ENCODE measurements around the gene CTDSPL2. TPM values are rescaled to one million over a fixed set of nuclear protein-coding genes. Genes with fewer than 3 reads are reported as not detected.
A peak's percentile ranks its signal among the peaks of the same experiment; 100 is the strongest.
"Not testable (repeated sequence)": the region's sequence is repeated elsewhere in the genome, so short reads cannot be mapped to it uniquely, and the experiment has no call there.

Gene CTDSPL2
- total and polyA plus RNA-seq, 4 donors: 7.8 to 43.9 (median 26.9) TPM

- Histone ChIP-seq H3K4me3 (ENCODE audit: low read length in 2 of 2) (no peak overlapping the region), H3K4me1 (ENCODE audit: control insufficient read depth in 1 of 2, insufficient read depth in 2 of 2, low read length in 2 of 2) (peaks cover 2 to 7% of the 10 kb centered on the region in 2 donors), H3K9me3 (ENCODE audit: control insufficient read depth, low read length) (no peaks in the 10 kb centered on the region), H3K36me3 (ENCODE audit: control insufficient read depth in 1 of 2, insufficient read depth in 2 of 2, low read length in 1 of 2) (no peaks in the 10 kb centered on the region), H3K27ac (ENCODE audit: low read depth in 1 of 2, low read length in 2 of 2) (peak overlapping the region in 1 of 2 donors; percentile 74), H3K27me3 (ENCODE audit: control insufficient read depth in 1 of 2, insufficient read depth in 2 of 2, low read length in 1 of 2) (no peaks in the 10 kb centered on the region)
- no peak for ATAC-seq (ENCODE audit: low FRiP score)
- DNase-seq: no peak
- 84 to 86% methylated on average over 4 of the region's 4 CpGs for WGBS, 2 donors
- intact Hi-C loops (cut with DNase I): no loop called here
Measured at GRCh38 chr15:44541282-44541958, 114.0 kb downstream of the CTDSPL2 start.

GRCh38 chr15:44542596-44542995, 115.2 kb downstream of the CTDSPL2 start:
- DNase-seq (no peak), ATAC-seq (ENCODE audit: low FRiP score) (no peak)
- intact Hi-C loops (cut with DNase I): no loop called here
- Histone ChIP-seq H3K27ac (ENCODE audit: low read depth in 1 of 2, low read length in 2 of 2) (no peak overlapping the region), H3K4me3 (ENCODE audit: low read length in 2 of 2) (no peak overlapping the region), H3K27me3 (ENCODE audit: control insufficient read depth in 1 of 2, insufficient read depth in 2 of 2, low read length in 1 of 2) (no peaks in the 10 kb centered on the region), H3K9me3 (ENCODE audit: control insufficient read depth, low read length) (no peaks in the 10 kb centered on the region), H3K4me1 (ENCODE audit: control insufficient read depth in 1 of 2, insufficient read depth in 2 of 2, low read length in 2 of 2) (peaks cover 2 to 7% of the 10 kb centered on the region in 2 donors), H3K36me3 (ENCODE audit: control insufficient read depth in 1 of 2, insufficient read depth in 2 of 2, low read length in 1 of 2) (no peaks in the 10 kb centered on the region)

- H3K27me3 ChIP-seq (ENCODE audit: control insufficient read depth in 1 of 2, insufficient read depth in 2 of 2, low read length in 1 of 2); intact Hi-C loops (cut with DNase I); H3K9me3 ChIP-seq (ENCODE audit: control insufficient read depth, low read length); H3K4me3 ChIP-seq (ENCODE audit: low read length in 2 of 2); H3K4me1 ChIP-seq (ENCODE audit: control insufficient read depth in 1 of 2, insufficient read depth in 2 of 2, low read length in 2 of 2); ATAC-seq (ENCODE audit: low FRiP score); H3K27ac ChIP-seq (ENCODE audit: low read depth in 1 of 2, low read length in 2 of 2); H3K36me3 ChIP-seq (ENCODE audit: control insufficient read depth in 1 of 2, insufficient read depth in 2 of 2, low read length in 1 of 2); DNase-seq: not testable (repeated sequence)
- 95 to 96% methylated on average over 5 of the region's 5 CpGs for WGBS, 2 donors
Measured at GRCh38 chr15:44544745-44545144, 117.3 kb downstream of the CTDSPL2 start.

- Histone ChIP-seq H3K36me3 (ENCODE audit: control insufficient read depth in 1 of 2, insufficient read depth in 2 of 2, low read length in 1 of 2) (no peaks in the 10 kb centered on the region), H3K4me1 (ENCODE audit: control insufficient read depth in 1 of 2, insufficient read depth in 2 of 2, low read length in 2 of 2) (peaks cover 1 to 4% of the 10 kb centered on the region in 2 donors), H3K27me3 (ENCODE audit: control insufficient read depth in 1 of 2, insufficient read depth in 2 of 2, low read length in 1 of 2) (no peaks in the 10 kb centered on the region), H3K9me3 (ENCODE audit: control insufficient read depth, low read length) (no peaks in the 10 kb centered on the region), H3K4me3 (ENCODE audit: low read length in 2 of 2) (no peak overlapping the region), H3K27ac (ENCODE audit: low read depth in 1 of 2, low read length in 2 of 2) (no peak overlapping the region)
- intact Hi-C loops (cut with DNase I): no loop called here
- WGBS, 2 donors: 27 to 30% methylated on average over 5 of the region's 5 CpGs
- no peak for ATAC-seq (ENCODE audit: low FRiP score)
- no peak for DNase-seq
Measured at GRCh38 chr15:44545913-44546802, 118.7 kb downstream of the CTDSPL2 start.

- H3K36me3 ChIP-seq (ENCODE audit: control insufficient read depth in 1 of 2, insufficient read depth in 2 of 2, low read length in 1 of 2); H3K4me3 ChIP-seq (ENCODE audit: low read length in 2 of 2); H3K9me3 ChIP-seq (ENCODE audit: control insufficient read depth, low read length); H3K27ac ChIP-seq (ENCODE audit: low read depth in 1 of 2, low read length in 2 of 2); H3K27me3 ChIP-seq (ENCODE audit: control insufficient read depth in 1 of 2, insufficient read depth in 2 of 2, low read length in 1 of 2); H3K4me1 ChIP-seq (ENCODE audit: control insufficient read depth in 1 of 2, insufficient read depth in 2 of 2, low read length in 2 of 2); intact Hi-C loops (cut with DNase I); ATAC-seq (ENCODE audit: low FRiP score): not testable (repeated sequence)
- WGBS, 2 donors: 98 to 99% methylated on average over 9 of the region's 9 CpGs
- DNase-seq: peak in 1 of 2 donors; percentile 20
Measured at GRCh38 chr15:44549152-44549551, 121.7 kb downstream of the CTDSPL2 start.

- Histone ChIP-seq H3K4me3 (ENCODE audit: low read length in 2 of 2) (no peak overlapping the region), H3K36me3 (ENCODE audit: control insufficient read depth in 1 of 2, insufficient read depth in 2 of 2, low read length in 1 of 2) (no peaks in the 10 kb centered on the region), H3K4me1 (ENCODE audit: control insufficient read depth in 1 of 2, insufficient read depth in 2 of 2, low read length in 2 of 2) (peaks cover 0 to 1% of the 10 kb centered on the region in 2 donors), H3K9me3 (ENCODE audit: control insufficient read depth, low read length) (no peaks in the 10 kb centered on the region), H3K27ac (ENCODE audit: low read depth in 1 of 2, low read length in 2 of 2) (no peak overlapping the region), H3K27me3 (ENCODE audit: control insufficient read depth in 1 of 2, insufficient read depth in 2 of 2, low read length in 1 of 2) (no peaks in the 10 kb centered on the region)
- intact Hi-C loops (cut with DNase I): no loop called here
- WGBS, 2 donors: 30 to 33% methylated on average over 3 of the region's 3 CpGs
- ATAC-seq (ENCODE audit: low FRiP score): no peak
- no peak for DNase-seq
Measured at GRCh38 chr15:44550256-44550655, 122.8 kb downstream of the CTDSPL2 start.

GRCh38 chr15:44550734-44551133, 123.3 kb downstream of the CTDSPL2 start:
- Histone ChIP-seq H3K4me1 (ENCODE audit: control insufficient read depth in 1 of 2, insufficient read depth in 2 of 2, low read length in 2 of 2) (peaks cover 0 to 1% of the 10 kb centered on the region in 2 donors), H3K4me3 (ENCODE audit: low read length in 2 of 2) (no peak overlapping the region), H3K27ac (ENCODE audit: low read depth in 1 of 2, low read length in 2 of 2) (no peak overlapping the region), H3K9me3 (ENCODE audit: control insufficient read depth, low read length) (no peaks in the 10 kb centered on the region), H3K27me3 (ENCODE audit: control insufficient read depth in 1 of 2, insufficient read depth in 2 of 2, low read length in 1 of 2) (no peaks in the 10 kb centered on the region), H3K36me3 (ENCODE audit: control insufficient read depth in 1 of 2, insufficient read depth in 2 of 2, low read length in 1 of 2) (no peaks in the 10 kb centered on the region)
- ATAC-seq (ENCODE audit: low FRiP score) (no peak), DNase-seq (no peak)
- WGBS, 2 donors: 94 to 97% methylated on average over 4 of the region's 4 CpGs
- intact Hi-C loops (cut with DNase I): no loop called here

- ATAC-seq (ENCODE audit: low FRiP score): no peak
- Histone ChIP-seq H3K4me1 (ENCODE audit: control insufficient read depth in 1 of 2, insufficient read depth in 2 of 2, low read length in 2 of 2) (peaks cover 0 to 1% of the 10 kb centered on the region in 2 donors), H3K27ac (ENCODE audit: low read depth in 1 of 2, low read length in 2 of 2) (no peak overlapping the region), H3K36me3 (ENCODE audit: control insufficient read depth in 1 of 2, insufficient read depth in 2 of 2, low read length in 1 of 2) (peaks cover 0 to 2% of the 10 kb centered on the region in 2 donors), H3K27me3 (ENCODE audit: control insufficient read depth in 1 of 2, insufficient read depth in 2 of 2, low read length in 1 of 2) (no peaks in the 10 kb centered on the region), H3K4me3 (ENCODE audit: low read length in 2 of 2) (no peak overlapping the region), H3K9me3 (ENCODE audit: control insufficient read depth, low read length) (no peaks in the 10 kb centered on the region)
- no peak for DNase-seq
- WGBS, 2 donors: 85 to 89% methylated on average over 4 of the region's 4 CpGs
- intact Hi-C loops (cut with DNase I): no loop called here
Measured at GRCh38 chr15:44554934-44555723, 127.7 kb downstream of the CTDSPL2 start.
